ENCODE measurements around the gene MORN3.

MORN3 gene

GRCh38 chr12:121602766-121603165 lies 66.7 kb downstream of the MORN3 start:
- DNase-seq (ENCODE audit: low spot score): no peak

GRCh38 chr12:121600702-121601336 lies 68.6 kb downstream of the MORN3 start:
- DNase-seq (ENCODE audit: low spot score): no peak

Data from NAMALWA (cell line).